ENCODE data around the gene GPR153.
"Not testable (repeated sequence)": the region's sequence is repeated elsewhere in the genome, so short reads cannot be mapped to it uniquely, and the experiment has no call there.

Gene GPR153

DNA sequence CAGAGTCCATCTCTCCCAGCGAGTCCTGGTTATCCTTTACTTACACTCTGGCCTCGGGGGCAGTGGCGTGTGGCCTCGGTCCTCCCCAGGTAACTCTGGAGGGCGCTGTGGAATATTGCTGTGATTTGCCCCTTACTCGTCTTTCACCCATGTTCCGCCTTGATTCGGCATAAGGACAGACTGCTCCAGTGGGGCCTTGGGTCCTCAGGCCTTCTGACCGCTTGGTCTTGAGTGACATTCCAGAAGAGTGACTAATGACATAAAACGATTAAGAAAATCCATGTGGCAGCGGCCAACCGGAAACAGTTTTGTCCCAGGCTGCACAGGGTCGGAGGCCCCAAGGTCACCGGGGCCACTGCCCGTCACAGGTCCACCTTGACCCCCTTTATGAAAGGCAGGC is 36.2 kb downstream of the GPR153 start:
- DNase-seq (ENCODE audit: low spot score): no peak

DNA sequence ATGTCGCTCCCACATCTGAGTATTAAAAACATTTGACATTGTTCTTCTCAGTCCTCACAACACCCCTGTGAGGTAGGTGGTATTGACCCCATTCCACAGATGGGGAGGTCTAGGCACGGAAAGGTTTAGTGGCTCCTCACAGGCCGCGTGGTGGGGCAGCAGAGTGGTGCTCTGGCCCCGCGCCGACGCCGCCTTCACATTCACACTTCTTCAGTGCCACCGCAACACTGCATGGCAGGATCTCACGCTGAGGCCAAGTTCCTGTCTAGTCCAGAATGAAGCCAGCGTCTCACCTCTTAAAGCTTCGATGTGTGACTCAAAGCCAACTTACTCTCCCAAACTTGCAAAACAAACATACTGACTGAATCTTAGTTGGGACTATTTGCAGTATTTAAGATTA is 37.3 kb downstream of the GPR153 start:
- DNase-seq (ENCODE audit: low spot score): no peak

DNA sequence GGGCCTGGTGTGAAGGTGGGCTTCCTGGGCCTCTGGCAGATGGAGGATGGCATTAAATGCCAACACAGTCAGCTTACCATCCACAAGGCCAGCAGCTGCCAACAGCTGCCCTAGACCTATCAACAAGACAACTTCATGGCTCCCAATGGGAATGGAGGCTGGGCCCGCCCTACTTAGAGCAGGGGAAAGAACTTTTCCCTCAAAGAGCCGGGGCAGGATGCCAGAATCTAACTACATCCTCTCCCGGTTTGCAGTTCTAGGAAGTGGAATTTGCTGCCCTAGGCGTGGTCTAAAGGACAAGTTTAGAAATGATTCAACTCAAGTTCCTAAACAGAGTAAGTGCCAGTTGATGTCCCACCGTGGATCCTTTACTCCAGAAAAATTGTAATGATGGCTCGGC is 38.3 kb downstream of the GPR153 start:
- no peak for DNase-seq (ENCODE audit: low spot score)

DNA sequence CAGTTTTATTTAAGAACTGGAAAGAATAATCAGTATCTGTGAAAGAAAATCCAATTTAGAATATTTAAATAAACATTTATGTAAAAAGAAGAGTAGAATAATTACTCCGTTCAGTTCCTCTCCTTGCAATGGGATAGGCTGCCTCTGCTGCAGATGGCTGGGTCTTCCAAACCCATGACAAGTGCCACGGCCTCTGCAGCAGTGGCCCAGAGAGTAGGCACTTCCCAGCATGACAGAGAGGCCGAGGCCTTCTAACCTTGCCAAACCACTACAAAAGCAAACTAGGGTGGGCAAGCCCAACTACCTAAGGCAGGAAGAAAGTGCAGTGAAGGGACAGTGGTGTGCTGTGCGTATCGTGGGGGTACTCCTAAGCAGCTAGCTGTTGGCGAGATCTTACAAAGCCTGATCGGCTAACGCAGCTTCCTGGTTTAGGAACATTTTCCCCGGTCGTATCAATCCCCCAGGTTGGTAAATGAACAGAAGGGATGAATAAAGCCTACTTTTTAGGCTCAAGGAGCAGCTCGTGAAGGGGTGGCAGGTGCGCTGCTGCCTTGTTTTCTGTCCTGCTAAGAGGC is 39.6 kb downstream of the GPR153 start:
- no peak for DNase-seq (ENCODE audit: low spot score)

DNA sequence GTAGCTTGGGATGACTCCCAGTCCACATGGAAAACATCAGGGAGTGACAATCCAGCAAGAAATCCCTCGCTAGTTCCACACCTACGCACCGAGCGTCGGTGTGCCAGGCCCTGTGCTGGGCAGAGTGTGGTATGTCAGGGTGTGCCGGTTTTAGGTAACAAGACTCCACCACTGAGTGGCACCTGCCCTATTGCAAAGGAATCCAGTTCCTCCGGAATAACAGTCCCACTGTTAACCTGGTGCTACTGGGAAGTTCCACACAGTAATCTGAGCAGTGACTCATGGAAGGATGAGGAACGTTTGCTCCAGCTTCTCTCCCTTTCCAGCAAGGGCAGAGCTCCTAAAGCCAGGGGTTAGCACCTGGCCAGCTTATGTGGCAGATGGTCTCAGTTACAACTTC is 40.7 kb downstream of the GPR153 start:
- DNase-seq (ENCODE audit: low spot score): no peak

DNA sequence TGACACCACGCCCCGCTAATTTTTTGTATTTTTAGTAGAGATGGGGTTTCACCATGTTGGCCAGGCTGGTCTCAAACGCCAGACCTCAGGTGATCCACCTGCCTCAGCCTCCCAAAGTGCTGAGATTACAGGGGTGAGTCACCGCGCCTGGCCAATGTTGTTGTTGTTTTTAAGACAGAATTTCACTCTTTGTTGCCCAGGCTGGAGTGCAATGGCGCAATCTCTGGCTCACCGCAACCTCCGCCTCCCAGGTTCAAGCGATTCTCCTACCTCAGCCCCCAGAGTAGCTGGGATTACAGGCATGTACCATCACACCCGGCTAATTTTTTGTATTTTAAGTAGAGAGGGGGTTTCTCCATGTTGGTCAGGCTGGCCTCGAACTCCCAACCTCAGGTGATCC is 41.3 kb downstream of the GPR153 start:
- not testable (repeated sequence) for DNase-seq (ENCODE audit: low spot score)

DNA sequence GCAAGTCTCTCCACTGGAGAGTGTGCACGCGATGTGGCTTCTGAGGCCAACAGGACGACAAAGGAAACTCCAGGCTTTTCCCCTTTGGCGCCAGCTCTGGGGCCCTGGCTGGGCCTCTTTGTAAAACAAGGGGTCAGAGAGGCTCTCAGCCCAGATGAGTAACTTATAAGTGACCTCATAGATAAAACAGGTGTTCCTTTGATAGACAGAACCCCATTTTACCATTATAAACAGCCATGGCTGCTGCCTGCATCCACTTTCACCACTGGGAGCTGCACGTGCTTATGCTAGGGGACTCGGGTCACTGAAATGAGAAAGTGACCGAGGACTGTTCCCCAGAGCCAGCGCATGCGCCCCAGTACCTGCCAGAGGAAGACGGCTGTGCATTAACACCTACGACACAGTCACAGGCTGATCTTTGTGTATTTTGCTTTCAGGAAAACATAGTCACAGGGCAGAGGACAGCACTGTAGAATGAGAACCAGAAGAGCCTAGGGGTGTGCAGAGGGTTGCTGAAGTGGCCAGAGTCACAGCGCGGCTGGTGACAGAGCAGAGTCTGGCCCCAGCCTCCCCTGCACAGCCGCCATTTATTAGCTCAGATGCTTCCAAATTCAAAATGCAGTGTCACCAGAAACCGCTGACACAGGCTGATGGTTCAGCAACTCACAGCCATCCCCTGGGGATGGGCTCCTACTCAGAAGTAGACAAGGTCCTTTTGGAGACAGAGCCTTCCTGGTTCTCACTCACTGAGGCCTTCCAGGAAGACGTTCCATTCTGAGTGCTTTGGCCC is 42.3 kb downstream of the GPR153 start:
- DNase-seq (ENCODE audit: low spot score): no peak

DNA sequence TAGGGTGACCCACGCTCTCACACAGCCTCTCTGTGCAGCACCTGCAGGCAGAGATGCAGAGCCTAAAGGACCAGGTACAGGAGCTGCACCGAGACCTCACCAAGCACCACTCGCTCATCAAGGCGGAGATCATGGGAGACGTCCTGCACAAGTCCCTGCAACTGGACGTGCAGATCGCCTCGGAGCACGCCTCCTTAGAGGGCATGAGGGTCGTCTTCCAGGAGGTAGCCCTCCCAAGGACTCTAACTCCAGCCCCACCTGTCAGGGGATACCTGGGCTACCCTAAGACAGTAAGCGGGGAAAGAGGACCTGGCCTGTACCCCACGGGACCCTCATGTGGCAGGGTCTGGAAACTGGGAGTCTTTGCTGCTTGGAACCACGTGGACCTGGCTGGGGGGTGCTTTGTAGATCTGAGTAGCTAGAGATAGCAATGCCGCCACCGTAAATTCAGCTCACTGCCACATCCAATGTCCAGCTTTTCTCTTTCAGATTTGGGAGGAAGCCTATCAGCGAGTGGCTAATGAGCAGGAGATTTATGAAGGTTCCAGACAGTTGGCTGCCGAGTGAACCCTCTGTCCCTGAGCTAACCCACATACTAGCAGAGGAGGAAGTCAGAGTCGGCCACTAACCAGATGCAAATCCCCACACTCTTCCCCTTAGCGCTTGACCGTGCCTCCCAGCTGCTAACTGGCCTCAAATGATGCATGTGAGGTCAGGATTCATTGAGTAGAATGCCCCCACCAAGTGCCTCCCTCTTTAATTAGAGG is 48.5 kb downstream of the GPR153 start:
- no peak for DNase-seq (ENCODE audit: low spot score)

DNA sequence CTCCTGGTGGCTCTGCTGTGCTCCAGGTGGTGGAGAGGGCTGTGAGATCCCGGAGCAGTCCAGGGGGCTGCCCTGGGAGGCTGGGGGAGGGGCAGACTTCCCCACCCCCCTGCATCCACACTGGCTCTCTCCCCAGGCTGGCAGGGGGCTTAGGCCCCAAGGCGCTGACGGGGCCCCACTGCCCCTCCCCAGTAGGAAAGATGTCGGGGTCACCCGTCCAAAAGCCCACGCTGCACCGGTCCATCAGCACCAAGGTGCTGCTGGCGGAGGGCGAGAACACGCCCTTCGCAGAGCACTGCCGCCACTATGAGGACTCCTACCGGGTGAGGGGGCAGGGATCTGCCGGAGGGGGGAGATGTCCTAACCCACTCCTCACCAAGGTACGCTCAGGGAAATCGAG is 49.2 kb downstream of the GPR153 start:
- no peak for DNase-seq (ENCODE audit: low spot score)

DNA sequence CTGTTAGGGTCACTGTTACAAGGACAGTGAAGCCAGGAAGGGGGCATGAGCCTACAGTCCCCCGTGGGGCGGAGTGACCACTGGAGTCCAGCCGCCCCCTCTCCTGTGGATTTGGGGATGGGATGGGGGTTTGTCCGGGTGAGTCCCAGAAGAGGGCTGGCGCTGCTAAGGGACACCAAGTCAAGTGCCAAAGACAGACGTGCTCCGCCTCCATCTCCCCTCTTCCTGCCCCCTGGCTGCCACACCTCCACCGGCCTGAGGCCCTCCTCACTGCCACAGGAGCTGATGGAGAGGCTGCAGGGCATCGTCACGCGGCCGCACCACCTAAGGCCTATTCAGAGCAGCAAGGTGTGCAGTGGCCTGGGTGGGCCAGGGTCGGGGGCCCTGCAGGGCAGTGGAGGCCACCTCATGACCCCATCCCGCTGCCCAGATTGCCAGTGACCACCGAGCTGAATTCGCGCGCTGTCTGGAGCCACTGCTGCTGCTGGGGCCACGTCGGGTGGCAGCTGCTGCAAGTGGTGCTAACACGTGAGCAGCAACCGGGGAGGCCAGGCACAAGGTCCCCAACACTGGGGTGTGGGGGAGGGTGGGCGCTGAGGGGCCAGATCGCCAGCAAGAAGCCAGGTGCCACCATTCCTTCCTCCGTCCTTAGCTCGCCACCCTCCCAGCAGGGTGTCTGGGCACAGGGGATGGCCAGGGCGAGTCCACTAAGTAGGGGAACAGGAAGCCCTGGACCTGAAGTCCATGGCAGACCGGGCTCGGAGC is 50.1 kb downstream of the GPR153 start:
- DNase-seq (ENCODE audit: low spot score): no peak

DNA sequence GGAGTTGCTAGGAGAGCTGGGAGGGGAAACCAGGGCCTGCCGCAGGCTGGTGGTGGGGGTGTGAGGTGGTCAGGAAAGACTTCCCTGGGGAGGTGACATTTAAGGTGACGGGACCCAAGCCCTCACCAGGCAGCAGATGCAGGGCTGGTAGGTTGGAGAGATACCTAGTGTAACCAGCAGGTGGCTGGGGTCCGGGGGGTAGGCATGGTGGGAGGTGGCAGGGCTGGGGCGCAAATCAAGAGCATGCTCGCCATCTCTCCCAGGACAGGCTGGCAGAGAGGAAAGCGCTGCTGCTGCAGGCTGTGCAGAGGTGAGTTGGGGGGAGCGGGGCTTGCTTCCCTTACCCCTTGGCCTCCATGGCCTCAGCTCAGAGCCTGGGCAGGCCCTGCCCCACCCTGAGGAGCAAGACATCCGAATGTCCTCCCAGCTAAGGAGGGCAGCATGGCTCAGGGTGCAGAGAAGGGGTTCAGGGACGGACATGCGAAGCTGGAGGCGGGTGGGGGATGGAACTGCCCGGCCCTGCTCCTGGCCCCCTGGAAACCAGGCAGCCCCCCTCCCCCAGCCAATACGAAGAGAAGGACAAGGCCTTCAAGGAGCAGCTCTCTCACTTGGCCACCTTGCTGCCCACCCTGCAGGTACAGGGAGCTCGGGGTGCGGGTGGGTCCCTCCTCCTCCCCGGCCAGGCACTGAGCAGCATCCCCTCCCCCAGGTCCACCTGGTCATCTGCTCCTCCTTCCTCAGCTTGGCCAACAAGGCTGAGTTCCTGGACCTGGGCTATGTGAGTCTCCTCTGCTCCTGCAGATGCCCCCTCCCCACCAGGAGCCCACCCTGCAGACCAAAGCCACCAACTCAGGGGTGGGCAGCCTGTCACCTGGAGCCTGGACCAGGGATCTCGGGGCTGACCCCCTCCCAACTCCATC is 51.0 kb downstream of the GPR153 start:
- DNase-seq (ENCODE audit: low spot score): peak; percentile 61

DNA sequence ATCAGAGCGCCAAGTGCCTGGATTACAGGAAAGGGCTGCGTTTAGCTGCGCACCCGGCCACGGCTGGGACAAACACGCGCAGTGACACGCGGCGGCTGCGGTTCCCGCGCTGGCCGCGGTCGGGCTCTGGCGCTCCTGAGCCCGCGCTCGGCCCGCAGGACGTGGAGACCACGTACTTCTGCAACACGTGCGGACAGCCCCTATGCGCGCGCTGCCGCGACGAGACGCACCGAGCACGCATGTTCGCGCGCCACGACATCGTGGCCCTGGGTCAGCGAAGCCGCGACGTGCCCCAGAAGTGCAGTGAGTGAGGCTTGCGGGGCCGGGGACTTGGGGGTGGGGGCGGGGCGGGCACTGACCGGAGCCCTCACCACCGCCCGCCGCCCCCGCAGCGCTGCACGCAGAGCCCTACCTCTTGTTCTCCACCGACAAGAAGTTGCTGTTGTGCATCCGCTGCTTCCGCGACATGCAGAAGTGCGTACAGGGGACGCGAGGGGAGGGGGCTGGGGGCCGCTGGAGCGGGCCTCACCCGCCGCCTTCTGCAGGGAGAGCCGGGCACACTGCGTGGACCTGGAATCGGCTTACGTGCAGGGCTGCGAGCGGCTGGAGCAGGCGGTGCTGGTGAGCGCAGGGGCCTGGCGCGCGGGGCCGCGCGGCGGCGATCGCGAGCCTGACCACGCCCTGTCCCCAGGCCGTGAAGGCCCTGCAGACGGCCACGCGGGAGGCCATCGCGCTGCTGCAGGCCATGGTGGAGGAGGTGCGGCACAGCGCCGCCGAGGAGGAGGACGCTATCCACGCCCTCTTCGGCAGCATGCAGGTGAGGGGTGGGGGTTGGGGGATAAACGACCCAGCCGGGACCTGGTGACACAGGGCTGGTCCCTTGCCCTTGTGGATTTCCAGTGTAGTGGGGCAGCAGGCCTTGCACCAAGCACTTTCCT is 51.9 kb downstream of the GPR153 start:
- peak; percentile 79 for DNase-seq (ENCODE audit: low spot score)

DNA sequence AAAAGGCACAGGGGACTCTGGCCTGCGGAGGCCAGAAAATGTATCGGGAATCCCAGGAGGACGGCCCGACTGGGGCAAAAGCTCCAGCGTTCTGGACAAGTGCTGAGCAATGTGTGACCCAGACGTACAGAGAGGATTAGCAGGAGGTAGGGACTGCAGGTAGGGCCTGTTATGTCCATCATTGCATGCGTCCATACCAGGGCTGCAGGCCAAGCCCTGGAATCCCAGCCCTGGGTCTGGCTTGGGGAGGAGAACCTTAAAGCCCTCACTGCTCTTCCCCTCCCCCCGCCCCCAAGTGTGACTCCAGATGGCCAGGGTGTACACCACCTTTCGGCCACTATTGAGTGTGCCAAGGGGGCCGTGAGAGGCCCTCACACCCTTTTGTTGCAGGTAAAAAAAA is 53.0 kb downstream of the GPR153 start:
- no peak for DNase-seq (ENCODE audit: low spot score)

DNA sequence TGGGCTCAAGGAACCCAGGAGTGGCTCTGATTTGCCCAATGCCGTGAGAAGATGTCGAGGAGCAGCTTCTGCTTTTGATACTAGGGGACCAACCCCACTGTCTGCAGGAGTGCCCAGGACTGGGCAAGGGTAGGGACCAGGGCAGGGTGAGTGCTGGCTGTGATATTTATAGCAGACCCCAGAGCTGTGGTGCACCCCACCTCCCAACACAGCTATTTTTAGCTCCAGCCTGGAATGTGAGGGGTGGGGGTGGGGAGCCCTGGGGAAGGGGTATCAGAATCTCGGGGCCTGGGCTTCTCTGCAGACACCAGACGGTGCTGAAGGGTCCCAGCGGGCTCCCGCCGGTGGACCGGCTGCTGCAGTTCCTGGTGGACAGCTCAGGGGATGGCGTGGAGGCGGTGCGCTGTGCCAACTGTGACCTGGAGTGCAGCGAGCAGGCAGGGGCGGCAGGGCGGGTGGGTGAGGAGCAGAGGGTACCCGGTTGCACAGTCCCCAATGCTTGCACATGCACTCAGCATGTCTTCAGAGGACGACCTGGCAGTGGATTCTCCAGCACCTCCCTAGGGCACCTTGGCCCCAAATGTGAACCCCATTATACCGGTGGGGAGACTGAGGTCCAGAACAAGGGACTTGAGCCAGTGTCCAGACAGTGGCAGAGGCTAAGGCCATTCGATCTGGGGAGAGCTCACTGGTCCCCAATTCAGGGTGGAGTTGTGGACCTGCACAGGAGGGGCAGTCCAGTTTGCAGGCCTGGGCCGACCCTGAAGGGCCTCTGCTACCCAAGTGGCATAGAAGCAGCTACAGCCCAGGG is 53.6 kb downstream of the GPR153 start:
- no peak for DNase-seq (ENCODE audit: low spot score)

DNA sequence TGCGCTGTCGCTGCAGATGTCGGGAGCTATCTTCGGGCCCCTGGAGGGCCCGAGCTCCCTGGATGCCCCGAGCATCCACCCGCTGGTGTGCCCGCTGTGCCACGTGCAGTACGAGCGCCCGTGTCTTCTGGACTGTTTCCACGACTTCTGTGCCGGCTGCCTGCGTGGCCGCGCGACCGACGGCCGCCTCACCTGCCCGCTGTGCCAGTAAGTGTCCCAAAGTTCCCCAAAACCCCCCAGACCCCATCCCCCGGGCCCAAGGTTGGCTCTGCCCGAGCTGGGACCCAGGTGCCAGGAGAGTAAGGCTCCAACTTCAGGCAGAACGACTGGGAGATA is 54.4 kb downstream of the GPR153 start:
- DNase-seq (ENCODE audit: low spot score): no peak

DNA sequence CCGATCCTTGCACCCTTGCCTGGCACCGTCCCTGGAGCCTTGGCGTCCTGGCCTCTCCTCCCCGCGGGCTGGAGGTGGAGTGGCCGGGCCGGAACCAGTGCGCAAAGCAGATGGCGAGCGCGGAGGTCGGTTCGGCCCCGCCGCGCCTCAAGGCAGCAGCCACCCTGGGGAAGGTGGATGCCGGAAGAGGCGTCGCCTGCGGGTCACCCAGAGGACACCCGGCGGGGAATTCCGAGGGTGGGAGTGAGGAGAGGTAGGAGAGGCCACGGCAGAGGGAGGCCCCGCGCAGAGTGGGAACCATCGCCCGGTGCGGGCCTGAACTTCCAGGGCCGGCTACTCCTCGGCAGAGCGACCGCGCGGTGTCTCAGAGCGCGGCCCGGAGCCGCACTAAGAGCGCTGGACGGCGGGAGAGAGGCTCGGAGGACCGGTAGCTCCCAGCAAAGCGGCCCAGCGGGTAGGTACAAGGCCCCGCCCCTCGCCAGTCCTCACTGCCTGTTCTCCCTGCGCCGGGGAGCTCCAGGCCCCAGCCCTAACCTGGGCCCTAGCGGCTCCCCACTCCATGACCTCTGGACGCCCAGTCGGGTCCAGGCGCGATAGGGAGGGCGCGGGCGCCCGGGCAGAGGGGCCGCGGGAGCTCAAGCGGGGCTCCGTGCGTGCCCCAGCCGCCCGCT is 54.9 kb downstream of the GPR153 start, which contains the start of gene RNF207:
Gene RNF207 (plus strand): TSS at position 271 of the 671 bp plus-strand sequence. CDS start 417 bp downstream, outside the sequence.
- peak; percentile 80 for DNase-seq (ENCODE audit: low spot score)

DNA sequence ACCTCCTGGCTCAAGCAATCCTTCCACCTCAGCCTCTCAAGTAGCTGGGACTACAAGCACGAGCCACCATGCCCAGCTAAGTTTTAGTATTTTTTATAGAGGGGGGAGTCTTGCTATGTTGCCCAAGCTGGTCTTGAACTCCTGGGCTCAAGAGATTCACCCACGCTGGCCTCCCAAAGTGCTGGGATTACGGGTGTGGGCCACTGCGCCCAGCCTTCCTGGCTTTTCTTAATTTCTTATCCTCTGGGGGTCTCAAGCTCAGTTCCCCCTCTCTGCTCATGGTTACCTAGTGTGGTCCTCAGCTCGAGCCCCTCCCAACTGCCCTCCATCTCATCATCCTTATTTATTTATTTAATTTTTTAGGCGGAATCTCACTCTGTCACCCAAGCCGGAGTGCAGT is 58.6 kb downstream of the GPR153 start:
- DNase-seq (ENCODE audit: low spot score): no peak

DNA sequence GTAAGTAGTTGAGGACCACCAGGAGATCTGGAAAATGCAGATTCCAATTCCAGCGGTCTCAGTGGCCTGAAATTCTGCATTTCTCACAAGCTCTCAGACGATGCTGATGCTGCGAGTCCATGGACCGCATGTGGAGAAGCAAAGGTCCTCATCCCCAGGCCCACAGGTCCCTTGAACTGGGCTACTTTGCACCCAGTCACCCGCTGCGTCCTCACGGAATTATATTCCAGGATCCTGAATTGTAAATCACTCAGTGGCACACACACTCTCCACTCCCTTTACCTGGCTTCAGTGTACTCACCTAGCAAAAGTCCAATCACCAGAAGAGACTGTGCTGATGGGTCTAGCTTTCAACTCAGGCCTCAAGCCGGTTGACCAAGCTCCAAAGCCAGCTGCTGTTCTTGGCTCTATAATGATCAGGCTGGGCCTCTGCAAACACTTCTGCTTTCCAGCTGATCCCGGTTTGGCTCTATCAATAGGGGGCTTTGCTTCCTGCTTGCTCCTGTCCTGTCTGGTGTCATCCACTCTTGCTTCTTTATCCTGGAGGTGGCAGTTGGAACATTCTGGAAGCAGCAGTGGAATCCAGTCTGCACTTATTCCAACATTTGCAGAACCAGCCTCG is 60.6 kb downstream of the GPR153 start:
- no peak for DNase-seq (ENCODE audit: low spot score)
